Testis (tissue), 3 donors: ENCODE measurements around the gene NDST1. TPM values are rescaled to one million over a fixed set of nuclear protein-coding genes. Genes with fewer than 3 reads are reported as not detected.

ENCODE experiments used
- DNase-seq: peaks from one replicate; pipeline ENCODE4 v3.0.0-alpha.2; 2019
- H3K27ac ChIP-seq, 2 donors: fragments of 200-600 bp; sonication (generic); one replicate each; pipeline ENCODE4 v1.5.1; 2019
- H3K27me3 ChIP-seq: fragments of 200-600 bp; sonication (generic); one replicate; pipeline ENCODE4 v1.5.1; 2019
- H3K36me3 ChIP-seq: fragments of 200-600 bp; sonication (generic); one replicate; pipeline ENCODE4 v1.5.1; 2017; ENCODE audit warnings: low read depth; ENCODE audit errors: missing control alignments
- H3K4me1 ChIP-seq: fragments of 200-600 bp; sonication (generic); one replicate; pipeline ENCODE4 v1.5.1; 2019
- H3K4me3 ChIP-seq, 2 donors: fragments of 200-600 bp; sonication (generic); one replicate each; pipeline ENCODE4 v1.5.1; 2017 to 2019
- H3K9me3 ChIP-seq: fragments of 200-600 bp; sonication (generic); one replicate; pipeline ENCODE4 v1.5.1; 2017
- CTCF ChIP-seq, 3 experiments: fragments of 450-650 bp in 2 of 3; fragments of 200-600 bp in 1 of 3; sonication (generic) in 1 of 3; IDR thresholded peaks; one replicate each; pipeline ENCODE4 v1.5.1; 2016 to 2019; ENCODE audit warnings: antibody characterized with exemption in 3 of 3, mild to moderate bottlenecking in 2 of 3, moderate library complexity in 1 of 3
- POLR2A ChIP-seq: fragments of 450-650 bp; IDR thresholded peaks from one replicate; pipeline ENCODE4 v1.6.1; 2017; ENCODE audit warnings: antibody characterized with exemption, mild to moderate bottlenecking, moderate library complexity
- WGBS, 2 donors: methylation state at CpG; one replicate each; pipeline ENCODE4 v1.1.5; 2018; 5-methylcytosine and 5-hydroxymethylcytosine counted together
- intact Hi-C: fragments of 100-400 bp; cut with DNase I; formaldehyde crosslinking; loops from one replicate; pipeline ENCODE4 v1.15.1; 2023; ENCODE audit warnings: low total_unique reads
- polyA plus RNA-seq: library from polyadenylated mRNA; stranded (reverse); fragments of 350-450 nt; fragmentation: Illumina TruSeq; extraction: RNeasy Lipid Tissue Mini Kit (QIAGEN cat#74804); gene quantifications from one replicate; pipeline ENCODE4 v1.2.3, GENCODE V29; 2014; ENCODE audit warnings: low read depth, low replicate concordance; ENCODE audit not compliant: insufficient read depth
- total RNA-seq, 2 donors: library from RNA; depleted of rRNA; stranded (reverse); fragments of >200 nt; gene quantifications; one replicate each; pipeline ENCODE4 v1.2.3, GENCODE V29; 2016

NDST1 gene
- total and polyA plus RNA-seq, 3 donors from 2014 or later: 55.0 to 174 (median 167) TPM

GRCh38 chr5:150523472-150524350, 15.8 kb downstream of the NDST1 start:
- Histone ChIP-seq H3K4me1 (peaks cover 61% of the 10 kb centered on the region), H3K27me3 (no peaks in the 10 kb centered on the region), H3K27ac (peak overlapping the region in 1 of 2 donors; percentile 70), H3K36me3 (no peaks in the 10 kb centered on the region), H3K9me3 (no peaks in the 10 kb centered on the region), H3K4me3 (no peak overlapping the region)
- TF ChIP-seq POLR2A: no peak
- peak; percentile 49 to 59 (median 51) for TF ChIP-seq CTCF (IDR thresholded peaks at IDR 0.05)
- intact Hi-C loops: loop anchor here (10.0 kb wide), 1 partner anchor 59 kb away; no protein-coding TSS in a partner anchor
- WGBS, 2 donors: 53 to 73% methylated on average over 6 to 12 of the region's 12 CpGs
- peak; percentile 71 for DNase-seq

GRCh38 chr5:150525163-150525562, 17.2 kb downstream of the NDST1 start:
- Histone ChIP-seq H3K27ac (peak overlapping the region in 1 of 2 donors; percentile 70), H3K4me3 (no peak overlapping the region), H3K27me3 (no peaks in the 10 kb centered on the region), H3K4me1 (peaks cover 51% of the 10 kb centered on the region), H3K36me3 (no peaks in the 10 kb centered on the region), H3K9me3 (no peaks in the 10 kb centered on the region)
- no peak for DNase-seq
- intact Hi-C loops: loop anchor here (10.0 kb wide), 1 partner anchor 60 kb away; no protein-coding TSS in a partner anchor
- TF ChIP-seq POLR2A (no peak), CTCF (IDR thresholded peaks at IDR 0.05) (no peak)
- WGBS, 2 donors: 51 to 79% methylated on average over 4 to 8 of the region's 8 CpGs

GRCh38 chr5:150525781-150526180, 17.9 kb downstream of the NDST1 start:
- Histone ChIP-seq H3K4me3 (no peak overlapping the region), H3K9me3 (no peaks in the 10 kb centered on the region), H3K4me1 (peaks cover 56% of the 10 kb centered on the region), H3K27ac (peak overlapping the region in 1 of 2 donors; percentile 70), H3K27me3 (no peaks in the 10 kb centered on the region), H3K36me3 (no peaks in the 10 kb centered on the region)
- DNase-seq: no peak
- intact Hi-C loops: loop anchor here (10.0 kb wide), 1 partner anchor 61 kb away; no protein-coding TSS in a partner anchor
- TF ChIP-seq CTCF (IDR thresholded peaks at IDR 0.05) (no peak), POLR2A (no peak)

GRCh38 chr5:150527038-150527437, 19.1 kb downstream of the NDST1 start:
- intact Hi-C loops: loop anchor here (10.0 kb wide), 1 partner anchor 62 kb away; no protein-coding TSS in a partner anchor
- no peak for DNase-seq
- no peak overlapping the region for H3K4me3 ChIP-seq
- no peaks in the 10 kb centered on the region for H3K36me3 ChIP-seq
- no peaks in the 10 kb centered on the region for H3K9me3 ChIP-seq
- H3K27ac ChIP-seq: no peak overlapping the region
- 85 to 91% methylated on average over 4 to 8 of the region's 8 CpGs for WGBS, 2 donors
- H3K4me1 ChIP-seq: peaks cover 51% of the 10 kb centered on the region
- TF ChIP-seq POLR2A (no peak), CTCF (IDR thresholded peaks at IDR 0.05) (no peak)
- no peaks in the 10 kb centered on the region for H3K27me3 ChIP-seq
